ENCODE data around the gene TMEM181.
"Not testable (repeated sequence)": the region's sequence is repeated elsewhere in the genome, so short reads cannot be mapped to it uniquely, and the experiment has no call there.

TMEM181 gene

DNA sequence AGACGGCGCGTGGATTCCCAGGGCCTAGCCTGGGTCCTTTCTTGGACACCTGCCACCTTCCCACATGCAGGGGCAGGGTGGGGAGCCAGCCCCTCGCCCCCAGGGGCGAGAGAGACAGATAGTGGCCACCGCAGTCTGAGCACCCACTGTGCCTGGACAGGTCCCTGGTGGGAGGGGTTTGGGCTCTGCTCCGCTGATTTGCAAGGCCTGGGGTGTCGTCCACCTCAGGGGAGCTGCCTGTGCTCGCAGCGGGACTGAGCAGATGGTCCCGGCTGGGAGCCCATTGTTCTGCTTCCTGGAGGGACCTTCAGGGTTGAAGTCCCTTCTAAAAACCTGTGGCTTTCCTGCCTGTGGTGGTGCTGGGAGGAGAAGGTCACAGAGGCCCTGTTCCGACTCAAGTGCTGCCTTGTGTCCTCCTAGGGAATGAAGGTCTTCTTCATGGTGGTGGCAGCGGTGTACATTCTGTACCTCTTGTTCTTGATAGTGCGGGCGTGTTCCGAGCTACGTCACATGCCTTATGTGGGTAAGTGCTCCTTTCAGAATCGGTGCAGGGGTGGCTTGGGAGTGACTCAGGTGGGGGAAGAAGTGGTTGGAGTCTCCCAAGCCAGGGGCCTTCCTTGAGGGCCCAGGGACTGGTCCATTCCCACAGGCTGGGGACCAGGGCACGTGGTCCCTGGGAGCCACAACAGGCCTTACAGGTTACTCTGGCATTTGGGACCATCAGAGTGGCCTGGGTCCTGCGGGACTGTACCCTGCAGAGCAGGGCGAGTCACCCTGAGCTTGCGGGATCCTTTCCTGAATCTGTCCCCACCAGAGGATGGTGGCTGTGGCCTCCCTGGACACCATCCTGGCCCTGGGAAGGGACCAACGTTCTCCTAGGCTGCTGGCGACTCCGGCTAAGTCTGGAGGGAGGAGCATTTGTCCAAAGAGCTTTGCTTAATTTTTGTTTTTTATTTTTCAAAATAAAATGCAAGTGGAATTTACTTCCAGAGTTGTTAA, 65.1 kb downstream of the TMEM181 start:
- DNase-seq: no peak

GRCh38 chr6:158625881-158626305, 66.0 kb downstream of the TMEM181 start:
- DNase-seq: no peak

- no peak for DNase-seq
These were observed 66.7 kb downstream of the TMEM181 start for GRCh38 chr6:158626360-158627167.

DNA sequence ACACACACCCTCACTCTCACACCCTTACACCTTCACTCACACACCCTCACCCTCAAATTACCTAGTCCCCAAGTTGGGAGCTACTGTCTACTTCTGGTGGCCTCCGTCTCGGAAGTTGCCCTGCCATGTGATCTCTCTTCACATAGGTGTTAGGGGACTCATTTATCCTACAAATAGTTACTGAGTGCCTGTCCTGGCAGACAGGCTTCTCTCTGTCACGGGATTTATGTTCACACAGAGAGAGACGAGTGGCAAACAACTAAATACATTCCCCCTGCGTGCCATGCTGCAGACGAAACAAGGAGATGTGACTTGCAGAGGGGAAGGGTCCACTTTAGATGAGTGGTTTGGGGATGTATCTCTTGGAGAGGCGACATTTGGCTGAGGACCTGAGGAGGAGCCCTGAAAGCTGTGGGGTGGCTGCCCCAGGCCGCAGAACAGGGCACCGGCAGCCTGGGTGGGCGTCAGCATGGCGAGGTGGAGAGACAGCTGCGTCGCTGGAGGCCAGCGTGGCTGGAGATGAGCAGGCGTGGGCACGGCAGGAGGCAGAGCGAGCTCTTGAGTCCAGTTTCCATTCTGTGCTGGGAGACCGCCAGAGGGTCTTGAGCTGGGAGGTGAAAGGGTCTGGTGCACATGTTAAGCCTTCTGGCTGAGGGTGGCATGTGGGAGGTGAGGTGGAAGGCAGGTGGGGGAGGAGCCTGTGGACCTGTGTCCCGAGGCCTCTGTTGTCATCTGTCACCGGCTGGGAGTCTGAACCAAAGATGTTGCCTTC, 67.5 kb downstream of the TMEM181 start:
- no peak for DNase-seq

GRCh38 chr6:158627940-158628211, 68.0 kb downstream of the TMEM181 start:
- DNase-seq: no peak

- no peak for DNase-seq
These were observed 68.7 kb downstream of the TMEM181 start for GRCh38 chr6:158628542-158628941.

DNA sequence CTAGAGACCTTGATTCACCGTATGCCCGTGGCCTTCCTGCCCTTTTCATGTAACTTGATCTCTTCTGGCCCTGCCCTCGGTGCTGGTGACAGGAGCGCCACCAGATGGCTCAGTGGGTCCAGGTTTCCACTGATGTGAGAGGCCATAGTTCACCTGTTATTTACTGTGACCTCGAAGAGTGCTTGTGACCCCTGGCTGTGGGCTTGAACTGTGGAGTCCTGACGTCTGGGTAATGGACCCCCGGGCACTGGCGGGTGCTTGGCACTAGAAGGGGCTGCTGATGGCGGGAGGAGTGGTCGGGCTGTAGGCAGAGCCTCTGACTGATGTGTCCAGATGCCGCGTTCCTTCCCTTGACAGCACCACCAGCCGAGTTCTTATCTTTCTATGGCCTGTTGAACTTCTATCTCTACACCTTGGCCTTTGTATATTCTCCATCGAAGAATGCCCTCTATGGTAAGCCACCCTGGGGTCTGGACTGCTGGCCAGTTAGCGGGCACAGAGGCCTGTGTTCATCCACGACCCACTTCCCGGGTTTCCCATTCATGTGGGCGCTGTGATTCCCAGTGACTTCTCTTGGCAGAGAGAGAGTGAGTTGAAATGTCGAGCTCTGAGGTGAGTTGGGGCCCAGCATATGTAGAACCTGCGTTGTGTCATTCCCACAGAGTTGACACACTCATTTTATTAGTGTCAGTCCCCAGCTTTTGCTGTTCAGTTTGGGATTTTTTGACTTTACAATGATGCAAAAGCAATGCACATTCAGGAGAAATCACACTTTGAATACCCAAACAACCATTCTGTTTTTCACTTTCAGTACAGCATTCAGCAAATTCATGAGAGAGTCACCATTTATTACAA, 69.7 kb downstream of the TMEM181 start:
- no peak for DNase-seq

GRCh38 chr6:158630938-158631616, 71.2 kb downstream of the TMEM181 start:
- DNase-seq: no peak

- DNase-seq: no peak
These were observed 72.0 kb downstream of the TMEM181 start for GRCh38 chr6:158631678-158632537.

DNA sequence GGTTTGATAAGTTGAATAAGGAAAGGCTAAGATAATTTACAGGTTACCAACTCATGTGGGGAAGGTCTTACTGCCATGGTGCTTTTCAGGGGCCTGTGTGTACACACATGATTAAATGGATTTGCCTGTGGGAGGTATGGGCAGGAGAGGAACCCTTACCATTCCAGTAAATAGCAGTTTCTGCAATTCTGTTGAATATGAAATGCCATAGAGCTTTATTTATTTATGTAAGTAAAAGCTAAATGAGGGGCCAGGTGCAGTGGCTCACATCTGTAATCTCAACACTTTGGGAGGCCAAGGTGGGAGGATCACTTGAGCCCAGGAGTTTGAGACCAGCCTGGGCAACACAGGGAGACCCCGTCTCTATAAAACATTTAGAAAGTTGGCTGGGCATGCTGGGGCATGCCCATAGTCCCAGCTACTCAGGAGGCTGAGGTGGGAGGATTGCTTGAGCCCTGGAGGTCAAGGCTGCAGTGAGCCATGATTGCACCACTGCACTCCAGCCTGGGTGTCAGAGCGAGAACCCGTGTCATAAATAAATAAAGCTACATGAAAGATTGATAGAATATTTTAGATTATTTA, 72.7 kb downstream of the TMEM181 start:
- not testable (repeated sequence) for DNase-seq

DNA sequence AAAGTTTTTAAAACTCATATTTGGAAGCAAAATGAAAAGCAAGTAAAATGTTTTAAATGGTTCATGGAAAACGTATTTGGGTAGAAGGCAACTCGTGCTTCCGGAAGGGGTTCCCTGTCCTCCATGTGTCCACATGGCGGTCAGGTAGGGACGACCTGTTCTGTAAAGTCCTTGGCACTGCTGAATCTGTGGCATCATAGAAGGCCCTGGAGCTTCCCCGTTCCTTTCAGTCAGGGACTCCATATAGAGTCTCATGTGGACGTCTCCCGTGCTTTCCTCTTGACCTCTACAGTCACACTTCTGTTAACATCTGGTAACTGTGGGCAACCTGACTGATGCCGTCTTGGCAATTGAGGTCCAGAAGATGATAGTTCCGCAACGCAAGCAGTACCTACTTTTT, 73.2 kb downstream of the TMEM181 start:
- DNase-seq: no peak

DNA sequence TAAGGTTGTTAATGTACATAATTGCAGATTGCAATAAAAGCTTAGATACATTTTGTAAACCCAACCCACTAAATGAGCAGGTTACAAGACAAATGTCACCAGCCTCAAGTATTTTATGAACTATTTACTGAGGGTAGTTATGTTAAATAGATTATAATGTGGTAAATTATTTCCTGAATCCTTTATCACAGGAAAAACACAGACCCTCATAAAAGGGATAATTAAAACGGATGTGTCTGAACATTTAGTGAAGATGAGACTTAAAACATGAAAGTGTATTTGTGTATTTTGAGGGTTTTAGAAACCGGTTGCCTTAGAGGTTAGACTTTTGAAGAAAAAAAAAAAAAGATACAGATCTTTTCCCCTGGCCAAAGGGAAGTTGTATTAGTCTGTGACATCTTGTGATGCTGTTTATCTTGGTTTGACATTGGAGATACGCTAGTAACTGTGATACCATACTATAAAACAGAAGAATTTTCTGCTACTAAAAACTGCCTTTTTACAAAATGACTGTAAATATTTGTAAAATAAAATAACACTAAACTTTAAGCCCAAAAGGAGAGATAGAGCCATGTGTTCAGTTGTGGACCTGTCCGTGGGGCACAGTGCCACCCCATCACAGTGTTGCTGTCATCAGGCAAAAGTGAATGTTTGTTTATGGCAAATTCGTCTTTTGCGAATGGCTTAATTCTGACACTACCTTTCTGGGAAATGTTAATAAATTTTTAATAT, 75.0 kb downstream of the TMEM181 start:
- no peak for DNase-seq

- no peak for DNase-seq
These were observed 75.7 kb downstream of the TMEM181 start for GRCh38 chr6:158635427-158636073.

- DNase-seq: no peak
These were observed 76.9 kb downstream of the TMEM181 start for GRCh38 chr6:158636778-158637177.

- no peak for DNase-seq
These were observed 78.5 kb downstream of the TMEM181 start for GRCh38 chr6:158638324-158638854.

DNA sequence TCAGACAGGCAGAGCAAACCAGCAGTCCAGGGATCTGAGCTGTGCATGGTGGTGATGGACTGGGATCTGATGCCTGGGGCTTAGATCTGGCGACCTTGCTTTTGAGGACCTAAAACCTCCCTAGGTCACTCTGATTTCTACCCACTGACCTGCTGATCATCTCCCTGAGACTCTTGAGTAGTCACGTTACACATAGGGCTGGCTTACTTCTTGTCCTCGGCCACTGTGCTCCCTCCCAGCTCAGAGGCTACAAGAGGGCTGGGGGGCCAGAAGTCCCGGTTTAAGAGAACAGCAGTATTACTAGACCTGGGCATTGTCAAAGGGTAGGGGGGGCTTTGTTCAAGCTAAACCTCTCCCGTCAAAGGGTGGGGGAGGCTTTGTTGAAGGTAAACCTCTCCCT, 79.2 kb downstream of the TMEM181 start:
- no peak for DNase-seq

GRCh38 chr6:158640519-158640918, 80.6 kb downstream of the TMEM181 start:
- no peak for DNase-seq

- DNase-seq: no peak
These were observed 82.3 kb downstream of the TMEM181 start for GRCh38 chr6:158642097-158642601.
